Measurements from ENCODE around the gene EYA3.

EYA3 gene

DNA sequence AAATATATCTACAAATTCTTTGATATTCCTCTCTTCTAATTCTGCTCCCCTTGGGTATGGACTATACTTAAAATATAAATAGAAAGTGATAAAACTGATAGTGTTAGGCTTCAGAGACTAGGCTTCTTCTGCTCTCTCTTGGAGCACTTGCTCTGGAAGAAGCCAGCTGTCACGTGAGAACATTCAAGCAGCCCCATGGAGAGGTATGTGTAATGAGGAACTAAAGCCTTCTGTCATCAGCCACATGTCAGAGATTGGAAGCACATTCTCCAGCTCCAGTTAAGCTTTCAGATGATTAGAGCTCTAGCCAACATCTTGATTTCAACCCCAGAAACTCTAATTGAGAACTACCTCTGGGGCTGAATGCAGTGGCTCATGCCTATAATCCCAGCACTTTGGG is 94.3 kb downstream of the EYA3 start:
- no peak for FAIRE-seq
- TF ChIP-seq, protein P1, sequence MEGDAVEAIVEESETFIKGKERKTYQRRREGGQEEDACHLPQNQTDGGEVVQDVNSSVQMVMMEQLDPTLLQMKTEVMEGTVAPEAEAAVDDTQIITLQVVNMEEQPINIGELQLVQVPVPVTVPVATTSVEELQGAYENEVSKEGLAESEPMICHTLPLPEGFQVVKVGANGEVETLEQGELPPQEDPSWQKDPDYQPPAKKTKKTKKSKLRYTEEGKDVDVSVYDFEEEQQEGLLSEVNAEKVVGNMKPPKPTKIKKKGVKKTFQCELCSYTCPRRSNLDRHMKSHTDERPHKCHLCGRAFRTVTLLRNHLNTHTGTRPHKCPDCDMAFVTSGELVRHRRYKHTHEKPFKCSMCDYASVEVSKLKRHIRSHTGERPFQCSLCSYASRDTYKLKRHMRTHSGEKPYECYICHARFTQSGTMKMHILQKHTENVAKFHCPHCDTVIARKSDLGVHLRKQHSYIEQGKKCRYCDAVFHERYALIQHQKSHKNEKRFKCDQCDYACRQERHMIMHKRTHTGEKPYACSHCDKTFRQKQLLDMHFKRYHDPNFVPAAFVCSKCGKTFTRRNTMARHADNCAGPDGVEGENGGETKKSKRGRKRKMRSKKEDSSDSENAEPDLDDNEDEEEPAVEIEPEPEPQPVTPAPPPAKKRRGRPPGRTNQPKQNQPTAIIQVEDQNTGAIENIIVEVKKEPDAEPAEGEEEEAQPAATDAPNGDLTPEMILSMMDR (IDR thresholded peaks at IDR 0.05; ENCODE audit: insufficient read depth, missing control alignments): no peak
- no peak for DNase-seq (ENCODE audit: insufficient read length, low spot score)

DNA sequence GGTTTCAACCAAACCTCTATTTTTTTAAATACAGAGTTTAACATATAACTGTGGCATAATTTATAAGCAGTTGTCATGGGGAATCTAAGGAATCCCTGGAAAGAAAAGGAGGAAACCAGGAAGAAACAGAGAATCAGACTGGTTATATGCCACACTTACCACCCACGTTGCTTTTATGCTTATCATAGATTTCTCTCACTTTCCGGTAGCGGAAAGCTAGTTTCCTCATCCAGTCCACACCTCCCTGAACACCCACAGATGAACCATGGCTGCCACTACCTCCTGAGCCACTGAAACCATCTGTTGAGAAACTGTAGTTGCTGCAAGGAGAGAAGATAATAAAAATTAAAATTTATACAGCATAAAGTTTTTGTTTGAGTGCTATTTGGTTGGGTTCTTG is 95.2 kb downstream of the EYA3 start:
- TF ChIP-seq, protein P1 (IDR thresholded peaks at IDR 0.05; ENCODE audit: insufficient read depth, missing control alignments): no peak
- FAIRE-seq: no peak
- no peak for DNase-seq (ENCODE audit: insufficient read length, low spot score)

DNA sequence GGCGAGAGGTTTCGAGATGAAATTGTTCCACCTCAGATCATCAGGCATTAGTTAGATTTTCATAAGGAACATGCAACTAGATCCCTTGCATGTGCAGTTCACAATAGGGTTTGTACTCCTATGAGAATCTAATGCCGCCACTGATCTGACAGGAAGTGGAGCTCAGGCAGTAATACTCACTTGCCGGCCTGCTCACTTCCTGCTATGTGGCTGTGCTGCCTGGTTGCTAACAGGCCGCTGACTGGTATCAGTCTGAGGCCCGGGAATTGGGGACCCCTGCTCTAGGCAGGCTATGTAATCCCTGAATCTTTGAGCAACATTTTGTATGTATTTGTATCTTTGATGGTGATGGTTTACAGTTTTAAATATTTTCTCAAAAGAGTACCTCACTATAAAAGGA is 96.1 kb downstream of the EYA3 start:
- DNase-seq (ENCODE audit: insufficient read length, low spot score) (no peak), FAIRE-seq (no peak)
- TF ChIP-seq, protein P1 (IDR thresholded peaks at IDR 0.05; ENCODE audit: insufficient read depth, missing control alignments): no peak

DNA sequence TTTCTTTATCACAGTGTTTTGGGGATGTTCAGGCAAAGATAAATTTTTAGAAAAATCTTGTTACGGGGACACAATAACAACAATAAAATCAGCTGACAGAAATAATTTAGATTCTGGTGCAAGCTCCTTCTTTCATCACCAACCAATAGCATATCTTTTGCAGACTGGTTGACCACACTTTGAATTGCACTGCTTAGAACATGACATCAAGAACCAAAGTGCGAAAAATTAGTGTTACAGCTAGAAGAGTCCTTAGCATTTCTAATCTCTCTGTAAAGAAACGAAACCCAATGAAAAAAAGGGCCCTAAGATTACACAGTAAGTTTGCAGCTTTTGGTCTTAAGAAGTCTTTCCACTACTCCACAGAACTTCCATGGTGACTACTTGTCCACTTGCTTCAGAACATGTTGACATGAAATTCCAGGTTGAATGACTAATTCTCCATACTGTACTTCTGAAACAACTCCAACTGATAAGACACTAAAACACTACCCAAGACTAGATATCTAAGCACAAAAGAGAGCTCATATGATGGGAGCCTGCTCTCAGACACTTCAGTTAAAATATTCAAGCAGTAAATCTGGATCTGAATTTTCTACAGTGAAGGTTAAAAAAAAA is 97.4 kb downstream of the EYA3 start:
- FAIRE-seq (no peak), DNase-seq (ENCODE audit: insufficient read length, low spot score) (no peak)
- TF ChIP-seq, protein P1 (IDR thresholded peaks at IDR 0.05; ENCODE audit: insufficient read depth, missing control alignments): no peak

DNA sequence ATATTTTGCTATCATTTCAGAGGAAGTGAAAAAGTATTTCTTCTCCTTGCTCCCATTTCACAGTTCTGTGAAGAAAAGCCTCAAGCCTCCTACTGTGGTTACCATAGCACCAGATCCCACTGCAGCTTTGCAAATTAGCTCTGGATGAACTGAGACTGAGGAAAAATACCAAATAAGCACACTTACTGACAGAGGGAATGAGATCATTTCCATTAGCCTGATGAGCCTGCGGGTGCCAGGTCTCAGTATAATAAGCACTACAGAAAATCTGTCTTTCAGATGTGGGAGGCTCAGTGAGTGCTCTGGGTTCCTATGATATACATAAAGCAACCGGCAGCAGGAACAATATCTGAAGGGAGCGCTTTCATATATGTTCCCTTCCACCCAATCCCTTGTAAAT is 107.3 kb downstream of the EYA3 start:
- peak; percentile 69 for FAIRE-seq
- no peak for DNase-seq (ENCODE audit: insufficient read length, low spot score)
- TF ChIP-seq, protein P1 (IDR thresholded peaks at IDR 0.05; ENCODE audit: insufficient read depth, missing control alignments): no peak

DNA sequence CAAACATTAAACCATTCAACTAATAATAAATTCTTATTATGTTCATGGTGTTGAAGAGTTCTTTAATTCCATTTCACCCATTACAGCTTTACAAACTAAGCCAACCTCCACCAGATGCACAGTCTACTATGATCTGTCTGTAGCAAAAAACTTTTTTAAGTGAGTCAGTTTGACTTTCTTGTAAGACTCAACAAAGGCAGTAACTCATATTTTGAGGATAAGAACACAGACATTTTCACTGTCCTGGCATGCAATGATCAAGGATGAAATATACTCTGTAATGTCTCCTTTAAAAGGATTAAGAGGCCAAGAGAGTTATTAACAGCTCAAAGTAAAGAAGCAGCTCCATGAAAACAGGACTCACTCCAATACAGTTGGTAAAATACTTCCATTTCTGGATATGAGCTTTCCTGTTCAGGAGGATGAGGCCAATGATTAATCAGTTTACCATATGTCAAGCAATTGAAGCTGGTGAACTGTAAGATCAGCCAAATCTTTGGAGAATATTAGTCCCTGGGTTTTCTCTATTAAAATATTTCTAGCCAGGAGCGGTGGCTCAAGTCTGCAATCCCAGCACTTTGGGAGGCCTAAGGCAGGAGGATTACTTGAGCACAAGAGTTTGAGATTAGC is 108.1 kb downstream of the EYA3 start:
- TF ChIP-seq, protein P1 (IDR thresholded peaks at IDR 0.05; ENCODE audit: insufficient read depth, missing control alignments): no peak
- FAIRE-seq (peak; percentile 89), DNase-seq (ENCODE audit: insufficient read length, low spot score) (no peak)

DNA sequence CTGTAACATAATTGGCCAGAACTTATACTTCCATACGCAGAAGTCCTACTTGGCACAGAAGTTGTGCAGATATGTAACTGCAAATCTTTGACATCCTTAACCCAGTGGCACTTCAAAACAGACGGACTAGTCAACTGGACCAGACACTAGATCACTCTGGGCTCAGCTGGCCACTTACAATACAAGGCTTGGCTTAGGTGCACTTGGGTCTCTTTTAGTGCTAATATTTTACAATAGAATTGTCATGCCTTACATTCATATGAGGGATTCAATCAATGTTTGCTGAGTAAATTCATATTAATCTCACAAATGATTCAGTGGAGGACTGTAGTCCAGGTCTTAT is 108.6 kb downstream of the EYA3 start:
- no peak for DNase-seq (ENCODE audit: insufficient read length, low spot score)
- TF ChIP-seq, protein P1 (IDR thresholded peaks at IDR 0.05; ENCODE audit: insufficient read depth, missing control alignments): no peak
- FAIRE-seq: no peak

All from D721Med (cell line).